A673 (cell line): Measurements from ENCODE around the gene DYNLRB2. TPM values are rescaled to one million over a fixed set of nuclear protein-coding genes. Genes with fewer than 3 reads are reported as not detected.

Experiments used
- Bru-seq: library from RNA; stranded (reverse); fragments of 400-500 nt; gene quantifications from one replicate; lab custom pipeline; 2021; lab: Mats Ljungman, UMichigan
- BruChase-seq, 2 experiments: library from RNA; stranded (reverse); fragments of 400-500 nt; gene quantifications; one replicate each; lab custom pipeline; 2021; lab: Mats Ljungman, UMichigan
- BruUV-seq: library from RNA; stranded (reverse); fragments of 400-500 nt; replicated peaks from 2 replicates; lab custom pipeline; 2021; lab: Mats Ljungman, UMichigan
- CTCF ChIA-PET: fragments of 300-600 bp; sonication (Branson Sonifier 250); formaldehyde crosslinking; loops from one replicate; lab custom pipeline; 2022; ENCODE audit warnings: antibody characterized with exemption; lab: Charles Lee
- POLR2A ChIA-PET: fragments of 300-600 bp; sonication (Branson Sonifier 250); formaldehyde crosslinking; loops from one replicate; lab custom pipeline; 2022; ENCODE audit warnings: antibody characterized with exemption; ENCODE audit not compliant: low non-redundant PET; lab: Charles Lee
- DNase-seq: peaks from one replicate; pipeline ENCODE4 v3.0.0-alpha.2; 2015; ENCODE audit warnings: low spot score
- H3K27ac ChIP-seq: fragments of 200-600 bp; sonication (generic); 2 replicates; pipeline ENCODE4 v1.5.1; 2016; ENCODE audit warnings: mixed run types, low read depth, mild to moderate bottlenecking, mixed read lengths, antibody characterized with exemption, low read length; ENCODE audit not compliant: poor library complexity, severe bottlenecking
- H3K27me3 ChIP-seq: fragments of 200-600 bp; sonication (generic); replicated peaks from 2 replicates; pipeline ENCODE4 v1.6.1; 2017; ENCODE audit warnings: mixed run types, low read depth, mild to moderate bottlenecking, mixed read lengths, antibody characterized with exemption, low read length; ENCODE audit not compliant: insufficient read depth, poor library complexity
- H3K36me3 ChIP-seq: fragments of 200-600 bp; sonication (generic); 2 replicates; pipeline ENCODE4 v1.6.1; 2016; ENCODE audit warnings: mixed run types, mild to moderate bottlenecking, mixed read lengths, antibody characterized with exemption, low read length; ENCODE audit not compliant: insufficient read depth, poor library complexity, severe bottlenecking
- H3K4me1 ChIP-seq: fragments of 200-600 bp; sonication (generic); 2 replicates; pipeline ENCODE4 v1.6.1; 2017; ENCODE audit warnings: mixed run types, mild to moderate bottlenecking, mixed read lengths, antibody characterized with exemption, low read length; ENCODE audit not compliant: insufficient read depth, poor library complexity, severe bottlenecking
- H3K4me3 ChIP-seq: fragments of 200-600 bp; sonication (generic); 2 replicates; pipeline ENCODE4 v1.5.1; 2016; ENCODE audit warnings: low read depth, mixed run types, mild to moderate bottlenecking, mixed read lengths, low read length; ENCODE audit not compliant: poor library complexity, severe bottlenecking
- H3K9me3 ChIP-seq: fragments of 200-600 bp; sonication (generic); 2 replicates; pipeline ENCODE4 v1.6.1; 2016; ENCODE audit warnings: mixed run types, low read depth, mild to moderate bottlenecking, mixed read lengths, antibody characterized with exemption, low read length; ENCODE audit not compliant: poor library complexity, severe bottlenecking
- EZH2 ChIP-seq: fragments of 200-600 bp; sonication (generic); IDR thresholded peaks from 2 replicates; pipeline ENCODE4 v1.6.1; 2017; ENCODE audit warnings: borderline replicate concordance, low read depth, mild to moderate bottlenecking, mixed read lengths, antibody characterized with exemption, low read length; ENCODE audit not compliant: poor library complexity, severe bottlenecking
- intact Hi-C: fragments of 100-400 bp; cut with micrococcal nuclease; formaldehyde crosslinking; loops from one replicate; pipeline ENCODE4 v1.10.0; 2022; ENCODE audit not compliant: unreplicated experiment
- long read RNA-seq: library from polyadenylated mRNA; stranded (forward); transcript quantifications from one replicate; pipeline ENCODE4 v2.0.0, GENCODE V29; 2022
- total RNA-seq: library from RNA; stranded (reverse); gene quantifications from 2 replicates; pipeline ENCODE4 v1.2.3, GENCODE V29; 2021
- TF ChIP-seq, protein P1 (sequence below): fragments of 300-800, 200-600 bp; sonication (generic); conservative IDR thresholded peaks from 2 replicates; pipeline ENCODE4 v1.5.1; 2017; ENCODE audit warnings: low read depth, mild to moderate bottlenecking, antibody characterized with exemption, low read length, moderate library complexity, mixed read lengths

DYNLRB2 gene
- not detected in 2 replicates for total RNA-seq
- not detected for Bru-seq, nascent RNA
- not detected for BruChase-seq, experiment 1, labeled RNA remaining after a 2-hour chase
- BruChase-seq, experiment 2, labeled RNA remaining after a 6-hour chase: not detected
- long read RNA-seq: 0 reads

DNA sequence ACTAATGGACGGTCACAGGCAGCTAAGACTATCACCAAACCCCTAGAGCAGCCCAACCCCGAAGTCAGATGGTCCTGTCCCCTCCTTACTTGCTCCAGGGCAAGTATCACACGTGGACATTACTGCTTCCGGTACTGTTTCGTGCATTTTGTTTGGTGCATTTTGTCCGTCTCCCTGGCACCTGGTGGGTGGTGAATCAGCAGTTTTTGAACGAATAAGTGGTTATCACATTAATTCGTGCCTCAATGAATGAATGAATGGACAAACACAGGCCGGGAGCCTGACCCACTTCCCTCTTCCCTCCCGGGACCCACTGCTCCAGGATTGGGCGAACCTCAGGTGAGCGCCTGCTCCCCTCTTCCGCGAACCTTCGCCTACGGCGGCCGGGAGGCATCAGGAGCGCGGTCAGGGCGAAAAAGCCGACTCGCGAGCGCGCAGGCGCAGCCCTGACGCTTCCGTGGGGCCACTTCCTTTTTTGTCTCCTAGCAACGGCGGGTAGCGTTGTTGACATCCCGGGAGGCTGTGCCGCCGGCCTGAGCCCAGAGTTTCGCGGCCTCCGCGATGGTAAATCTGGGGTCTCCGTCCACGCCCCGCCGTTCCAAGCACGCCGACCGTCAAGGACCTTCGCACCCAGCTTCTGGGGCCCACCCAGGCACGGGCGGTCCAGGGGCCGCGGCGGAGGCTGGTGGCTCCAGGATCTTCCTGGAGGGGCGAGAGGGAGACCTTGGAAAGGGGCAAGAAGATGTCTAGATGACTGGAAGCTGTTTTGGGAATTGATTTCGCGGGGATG, at the start of gene DYNLRB2:
Gene DYNLRB2, plus strand, starts transcription at position 478 of the 790 bp plus-strand sequence. Its CDS starts 84 bp downstream, at position 562.
- no peak within 1 kb of the TSS for H3K27ac ChIP-seq

GRCh38 chr16:80500116-80500859, 40.5 kb upstream of the DYNLRB2 start:
- Histone ChIP-seq H3K36me3 (no peaks in the 10 kb centered on the region), H3K27me3 (no peaks in the 10 kb centered on the region), H3K4me3 (no peak overlapping the region), H3K27ac (no peak overlapping the region), H3K4me1 (no peaks in the 10 kb centered on the region), H3K9me3 (no peaks in the 10 kb centered on the region)
- DNase-seq: no peak
- CTCF ChIA-PET: no interaction called here
- no TSS peak for BruUV-seq
- POLR2A ChIA-PET: no interaction called here
- TF ChIP-seq, protein P1, sequence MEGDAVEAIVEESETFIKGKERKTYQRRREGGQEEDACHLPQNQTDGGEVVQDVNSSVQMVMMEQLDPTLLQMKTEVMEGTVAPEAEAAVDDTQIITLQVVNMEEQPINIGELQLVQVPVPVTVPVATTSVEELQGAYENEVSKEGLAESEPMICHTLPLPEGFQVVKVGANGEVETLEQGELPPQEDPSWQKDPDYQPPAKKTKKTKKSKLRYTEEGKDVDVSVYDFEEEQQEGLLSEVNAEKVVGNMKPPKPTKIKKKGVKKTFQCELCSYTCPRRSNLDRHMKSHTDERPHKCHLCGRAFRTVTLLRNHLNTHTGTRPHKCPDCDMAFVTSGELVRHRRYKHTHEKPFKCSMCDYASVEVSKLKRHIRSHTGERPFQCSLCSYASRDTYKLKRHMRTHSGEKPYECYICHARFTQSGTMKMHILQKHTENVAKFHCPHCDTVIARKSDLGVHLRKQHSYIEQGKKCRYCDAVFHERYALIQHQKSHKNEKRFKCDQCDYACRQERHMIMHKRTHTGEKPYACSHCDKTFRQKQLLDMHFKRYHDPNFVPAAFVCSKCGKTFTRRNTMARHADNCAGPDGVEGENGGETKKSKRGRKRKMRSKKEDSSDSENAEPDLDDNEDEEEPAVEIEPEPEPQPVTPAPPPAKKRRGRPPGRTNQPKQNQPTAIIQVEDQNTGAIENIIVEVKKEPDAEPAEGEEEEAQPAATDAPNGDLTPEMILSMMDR: no peak
- TF ChIP-seq EZH2: no peak
- intact Hi-C loops: no loop called here

More for the DNA sequence above, at the start of gene DYNLRB2:
- no peaks in the 10 kb centered on the region for H3K4me1 ChIP-seq
- H3K4me3 ChIP-seq: peak within 1 kb of the TSS; percentile 36
- peak; percentile 78 for DNase-seq
- ChIA-PET POLR2A (no interaction called here), CTCF (no interaction called here)
- TF ChIP-seq EZH2: no peak
- TF ChIP-seq, protein P1: no peak
- no TSS peak for BruUV-seq
- no peaks in the 10 kb centered on the region for H3K36me3 ChIP-seq
- no peaks in the 10 kb centered on the region for H3K9me3 ChIP-seq
- intact Hi-C loops: no loop called here
- no peaks in the 10 kb centered on the region for H3K27me3 ChIP-seq

DNA sequence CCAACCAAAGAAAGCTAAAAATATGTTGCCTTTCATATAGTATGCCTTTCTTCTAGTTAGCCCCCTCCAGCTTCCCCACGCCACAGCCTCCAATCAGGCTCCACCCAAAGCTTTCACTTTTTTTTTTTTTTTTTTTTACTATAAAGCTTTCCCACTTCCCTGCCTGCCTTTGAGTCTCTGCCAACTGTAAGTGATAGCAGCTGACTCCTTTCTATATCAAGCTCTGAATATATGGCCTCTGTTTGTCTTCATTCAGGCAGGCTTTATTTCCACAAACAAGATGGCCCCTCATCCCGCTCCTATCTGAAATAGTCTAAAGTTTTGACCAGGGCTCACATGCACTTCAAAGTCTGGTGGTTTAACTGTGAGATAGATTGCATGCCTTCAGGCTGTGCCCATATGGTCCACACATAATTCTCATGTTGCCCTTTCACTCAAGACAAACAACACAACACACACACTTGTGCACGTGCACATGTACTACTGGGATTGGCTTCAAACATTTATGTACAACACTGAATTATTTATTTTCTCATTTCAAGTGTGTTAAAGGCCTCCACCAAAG, 39.8 kb upstream of the DYNLRB2 start:
- H3K4me3 ChIP-seq: no peak overlapping the region
- H3K27ac ChIP-seq: no peak overlapping the region
- CTCF ChIA-PET: no interaction called here
- no peaks in the 10 kb centered on the region for H3K9me3 ChIP-seq
- H3K27me3 ChIP-seq: no peaks in the 10 kb centered on the region
- no peaks in the 10 kb centered on the region for H3K36me3 ChIP-seq
- POLR2A ChIA-PET: no interaction called here
- DNase-seq: no peak
- no TSS peak for BruUV-seq
- H3K4me1 ChIP-seq: no peaks in the 10 kb centered on the region
- no peak for TF ChIP-seq EZH2
- TF ChIP-seq, protein P1: no peak
- intact Hi-C loops: no loop called here
